Amniotic stem cell (primary cell): ENCODE data around the gene SLIT1.

Experiments used
- DNase-seq: peaks from one replicate; lab custom pipeline; 2025; lab: John Stamatoyannopoulos, UW

Gene SLIT1

DNA sequence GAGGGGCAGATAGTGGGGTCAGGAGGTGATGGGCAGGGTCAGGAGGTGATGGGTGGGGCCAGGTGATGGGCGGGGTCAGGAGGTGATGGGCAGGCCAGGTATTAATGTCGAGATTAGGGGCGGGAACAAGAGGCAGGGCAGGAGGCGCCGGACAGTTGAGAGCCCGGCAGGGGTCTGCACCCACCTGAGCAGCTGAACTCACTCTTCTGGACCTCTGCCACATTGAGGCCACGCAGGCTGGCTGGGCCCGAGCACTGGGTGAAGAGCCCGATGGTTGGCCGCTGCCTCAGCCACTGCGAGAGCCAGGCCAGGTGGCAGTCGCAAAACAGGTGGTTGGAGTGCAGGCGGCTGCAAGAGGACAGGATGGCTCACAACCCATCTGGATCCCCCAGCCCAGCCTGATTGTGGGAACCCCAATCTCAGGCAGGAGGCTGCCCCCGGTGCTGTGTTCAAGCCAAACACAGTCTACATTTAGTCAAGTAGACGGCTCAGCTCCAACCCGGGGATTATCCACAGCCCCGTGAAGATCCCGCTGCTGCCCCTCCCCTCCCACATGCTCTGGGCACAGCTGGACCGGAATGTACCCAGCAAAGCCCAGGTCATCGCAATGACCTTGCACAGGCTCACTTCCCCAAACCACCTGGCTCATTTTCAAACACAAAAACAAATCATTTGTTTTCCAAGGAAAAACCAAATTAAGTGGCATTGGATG is 122.3 kb downstream of the SLIT1 start:
- no peak for DNase-seq

- no peak for DNase-seq
Observed at GRCh38 chr10:97062456-97062855, 123.3 kb downstream of the SLIT1 start.

GRCh38 chr10:97062046-97062445 is 123.7 kb downstream of the SLIT1 start:
- DNase-seq: no peak

DNA sequence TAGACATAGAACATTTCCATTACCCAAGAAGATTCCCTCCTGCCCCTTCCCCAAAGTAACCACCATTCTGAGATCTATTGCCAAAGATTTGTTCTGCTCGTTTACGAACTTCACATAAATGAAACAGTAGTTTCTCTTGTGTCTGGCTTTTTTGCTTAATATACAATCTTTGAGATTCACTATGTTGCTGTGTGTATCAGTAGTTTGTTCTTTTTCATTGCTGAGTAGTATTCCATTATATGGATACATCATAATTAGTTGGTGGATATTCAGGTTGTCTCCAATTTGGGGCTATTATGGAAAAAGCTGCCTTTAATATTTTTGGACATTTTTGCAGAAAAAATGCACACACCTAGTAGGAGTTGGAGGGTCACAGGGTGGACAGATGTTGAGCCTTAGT is 124.3 kb downstream of the SLIT1 start:
- DNase-seq: no peak

GRCh38 chr10:97060441-97061084 is 125.2 kb downstream of the SLIT1 start:
- no peak for DNase-seq

GRCh38 chr10:97059872-97060205 is 125.9 kb downstream of the SLIT1 start:
- no peak for DNase-seq

DNA sequence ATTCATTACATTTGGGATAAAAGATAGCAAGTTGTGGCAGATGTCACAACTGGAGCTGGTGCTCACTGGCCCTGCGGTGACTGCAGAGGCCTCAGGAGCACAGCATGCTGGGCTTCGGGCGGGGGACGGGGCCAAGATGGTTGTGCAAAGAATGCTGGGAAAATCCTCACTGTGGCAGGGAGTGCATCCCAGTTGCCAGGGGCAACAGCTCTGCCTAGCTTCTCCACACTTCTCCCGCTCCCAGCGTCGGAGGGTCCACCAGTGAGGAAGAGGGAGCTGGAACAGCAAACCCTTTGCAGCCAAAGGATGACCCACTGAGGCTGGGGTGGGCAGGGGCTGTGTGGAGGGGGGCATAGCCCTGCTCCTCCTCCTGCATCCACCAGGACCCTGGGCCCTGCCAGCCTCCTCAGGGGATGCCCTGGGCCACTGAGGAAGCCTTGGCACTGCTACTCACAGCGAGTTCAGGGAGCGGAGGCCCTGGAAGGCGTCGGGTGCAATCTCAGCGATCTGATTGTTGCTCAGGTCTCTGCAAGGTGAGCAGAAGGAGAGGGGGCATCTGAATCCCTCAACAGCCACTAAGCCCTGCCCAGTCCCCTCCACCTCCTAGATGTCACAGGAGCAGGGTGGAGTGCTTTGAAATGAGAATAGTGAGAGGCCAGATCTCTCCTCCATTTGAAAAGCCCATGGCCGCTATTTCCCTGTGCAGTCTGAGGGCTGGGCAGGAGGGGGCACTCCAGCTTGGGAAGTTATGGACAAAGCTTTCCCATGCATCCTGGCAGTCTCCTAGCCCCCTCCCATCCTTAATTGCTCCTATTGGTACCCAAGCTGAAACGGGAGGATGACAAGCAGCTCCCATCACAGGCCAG is 126.5 kb downstream of the SLIT1 start:
- DNase-seq: no peak

GRCh38 chr10:97058521-97058920 is 127.2 kb downstream of the SLIT1 start:
- no peak for DNase-seq

GRCh38 chr10:97057491-97058235 is 128.1 kb downstream of the SLIT1 start:
- DNase-seq: no peak

DNA sequence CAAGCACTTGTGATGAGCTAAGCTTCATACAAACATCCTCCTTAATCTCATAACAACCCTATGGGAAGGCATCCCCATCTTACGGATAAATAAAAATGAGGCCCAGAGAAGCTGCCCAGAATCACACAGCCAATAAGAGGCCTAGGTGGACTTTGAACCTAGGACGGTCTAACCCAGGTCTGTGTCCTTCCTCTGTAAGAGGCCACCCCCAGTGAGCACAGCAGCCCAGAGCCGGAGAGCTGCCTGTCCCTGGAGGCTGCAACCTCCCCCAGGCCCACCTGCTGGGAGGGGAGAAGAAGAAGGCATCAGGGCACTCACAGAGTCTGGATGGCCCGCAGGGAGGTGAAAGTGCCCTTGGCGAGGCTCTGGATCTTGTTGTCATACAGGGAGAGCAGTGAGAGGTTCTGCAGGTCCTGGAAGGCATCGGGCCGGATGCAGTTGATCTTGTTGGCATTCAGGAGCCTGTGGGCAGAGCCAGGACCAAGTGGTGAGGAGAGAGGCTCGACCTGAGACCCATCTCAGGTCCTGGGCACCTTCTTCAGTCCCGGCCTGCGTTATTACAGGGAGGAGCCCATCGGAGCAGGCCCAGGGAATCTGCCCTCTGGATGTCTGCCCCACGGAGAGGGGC is 129.6 kb downstream of the SLIT1 start:
- DNase-seq: no peak

DNA sequence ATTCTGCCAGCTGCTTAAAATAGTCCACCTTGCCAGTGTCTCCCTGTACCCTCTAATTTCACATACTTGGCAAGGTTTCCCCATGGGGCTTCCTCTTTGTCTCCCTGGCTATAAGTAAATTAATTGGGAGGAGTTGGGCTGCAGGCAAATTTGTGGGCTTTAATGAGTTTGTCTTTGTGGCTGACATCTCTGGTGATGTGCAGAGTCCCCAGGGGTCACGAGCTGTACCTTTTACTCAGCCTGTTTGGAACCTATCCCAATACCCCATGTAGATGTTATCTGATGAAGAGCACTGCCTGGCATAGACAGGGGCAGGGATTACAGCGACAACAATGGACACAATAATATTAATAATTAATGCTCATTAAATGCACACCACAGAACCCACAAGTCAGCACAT is 132.5 kb downstream of the SLIT1 start:
- no peak for DNase-seq

DNA sequence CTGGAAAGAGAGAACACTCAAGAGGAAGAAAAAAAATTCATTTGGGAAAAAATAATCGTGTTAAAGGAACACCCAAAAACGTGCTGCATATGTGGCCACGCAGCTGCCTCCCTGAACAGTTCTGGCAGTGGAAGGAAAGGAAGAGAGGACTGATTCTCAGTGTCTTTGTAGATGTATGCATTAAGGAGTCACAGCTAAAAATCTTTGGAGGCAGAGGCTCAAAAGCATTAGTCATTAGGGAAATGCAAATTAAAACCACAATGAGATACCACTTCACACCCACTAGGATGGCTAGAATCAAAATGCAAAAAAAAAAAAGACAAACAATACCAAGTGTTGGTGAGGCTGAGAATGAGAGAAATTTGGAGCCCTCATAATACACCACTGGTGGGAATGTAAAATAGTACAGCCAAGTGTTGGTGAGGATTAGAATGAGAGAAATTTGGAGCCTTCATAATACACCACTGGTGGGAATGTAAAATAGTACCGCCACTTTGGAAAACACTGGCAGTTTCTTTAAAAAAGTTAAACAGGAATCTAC is 134.7 kb downstream of the SLIT1 start:
- DNase-seq: no peak

- DNase-seq: no peak
Observed at GRCh38 chr10:97050205-97050745, 135.5 kb downstream of the SLIT1 start.

DNA sequence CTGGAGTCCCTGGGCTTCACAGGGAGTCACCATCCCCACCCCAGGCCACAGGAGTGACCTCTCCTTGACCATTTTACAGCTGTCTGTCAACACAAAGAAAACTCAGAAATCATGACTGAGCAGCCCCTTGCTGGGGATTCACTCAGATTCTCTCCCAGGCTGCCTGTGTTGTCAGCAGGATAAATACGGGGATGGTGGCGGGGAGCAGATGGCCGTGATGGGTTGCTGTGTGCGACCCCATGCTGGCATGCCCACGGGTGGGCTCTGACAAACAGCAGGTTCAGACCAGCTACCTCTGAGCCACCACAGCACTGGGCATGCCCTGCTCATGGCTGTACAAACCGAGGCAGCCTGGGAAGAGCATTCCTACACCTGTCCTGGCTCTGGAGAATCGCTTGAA is 136.1 kb downstream of the SLIT1 start:
- no peak for DNase-seq

- DNase-seq: no peak
Observed at GRCh38 chr10:97048649-97049427, 136.9 kb downstream of the SLIT1 start.

GRCh38 chr10:97047788-97048187 is 138.0 kb downstream of the SLIT1 start:
- no peak for DNase-seq

DNA sequence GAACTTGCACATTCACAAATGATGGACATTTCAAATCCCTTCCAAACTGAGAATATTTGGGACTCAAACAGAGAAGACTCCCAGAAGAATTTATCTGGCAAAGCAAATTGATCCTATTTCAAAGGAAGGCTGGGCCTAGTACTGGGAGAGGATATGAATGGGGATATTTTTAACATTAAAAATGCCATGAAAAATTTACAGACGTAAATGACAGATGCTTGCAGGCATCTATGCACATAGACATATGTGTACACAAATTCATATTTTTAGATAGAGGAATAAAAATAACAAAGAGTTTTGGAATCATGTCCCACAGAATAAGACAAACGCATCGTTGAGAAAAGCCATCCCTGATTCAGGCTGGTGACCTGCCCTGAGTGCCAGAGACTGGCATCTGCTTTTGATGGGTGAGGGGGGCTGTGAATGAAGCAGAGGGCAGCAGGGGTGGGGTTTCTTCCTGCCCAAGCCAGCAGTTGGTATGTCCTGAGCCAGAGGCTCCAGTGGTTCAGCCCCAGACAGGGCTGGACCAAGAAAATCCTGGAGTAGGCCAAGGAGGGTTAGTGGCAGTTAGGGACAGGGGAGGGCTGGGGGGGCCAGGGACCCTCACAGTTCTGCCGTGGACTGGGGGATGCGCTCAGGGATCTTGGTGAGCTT is 138.5 kb downstream of the SLIT1 start:
- DNase-seq: no peak

DNA sequence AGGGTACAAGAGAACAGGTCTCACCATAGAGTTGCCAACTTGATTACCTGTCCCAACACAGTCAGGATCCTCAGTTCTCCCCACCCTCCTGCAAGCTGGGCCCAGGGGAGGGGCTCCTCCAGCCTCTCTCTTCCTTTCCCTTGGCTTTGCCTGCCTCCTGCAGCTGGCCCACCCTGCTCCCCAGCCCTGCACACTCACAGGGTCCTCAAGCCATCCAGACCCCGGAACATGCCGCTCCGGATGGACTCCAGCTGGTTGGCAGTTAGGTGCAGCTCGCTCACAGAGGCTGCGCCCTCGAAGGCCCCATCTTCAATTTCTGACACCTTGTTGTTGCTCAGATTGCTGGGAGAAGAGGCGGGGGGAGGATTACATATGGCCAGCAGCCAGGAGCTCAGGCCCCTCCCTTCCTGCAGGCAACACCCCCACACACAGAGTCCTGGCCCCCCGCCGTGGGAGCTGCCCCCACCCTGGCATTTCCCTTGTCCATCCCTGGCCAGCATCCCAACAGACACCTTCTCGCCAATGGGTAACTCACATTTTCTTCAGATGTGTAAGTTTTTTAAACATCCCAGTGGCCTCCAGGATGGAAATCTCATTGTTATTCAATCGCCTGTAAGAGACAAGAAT is 139.2 kb downstream of the SLIT1 start:
- no peak for DNase-seq

GRCh38 chr10:97043563-97043855 is 142.2 kb downstream of the SLIT1 start:
- DNase-seq: no peak
